Sigmoid colon (tissue), 4 donors: ENCODE measurements around the gene ZNF394.

Source experiments
- CTCF ChIP-seq, 4 experiments: fragments of 450-650 bp in 3 of 4; fragments of 200-600 bp in 1 of 4; IDR thresholded peaks; one replicate each; pipeline ENCODE4 v1.5.1; 2016 to 2019; ENCODE audit warnings: antibody characterized with exemption in 4 of 4, mild to moderate bottlenecking in 3 of 4, moderate library complexity in 2 of 4
- EP300 ChIP-seq, 4 donors: sonication (generic); formaldehyde crosslinking; IDR thresholded peaks; one replicate each; pipeline ENCODE4 v1.6.1; 2017; ENCODE audit warnings: antibody characterized with exemption in 4 of 4
- POLR2A ChIP-seq, 2 donors: fragments of 450-650 bp; IDR thresholded peaks; one replicate each; pipeline ENCODE4 v1.6.1; 2016; ENCODE audit warnings: antibody characterized with exemption in 2 of 2, mild to moderate bottlenecking in 2 of 2, moderate library complexity in 2 of 2
- POLR2AphosphoS5 ChIP-seq, 4 donors: sonication (generic); formaldehyde crosslinking; IDR thresholded peaks; one replicate each; pipeline ENCODE4 v1.6.1; 2017; ENCODE audit warnings: antibody characterized with exemption in 4 of 4

- TF ChIP-seq CTCF (IDR thresholded peaks at IDR 0.05) (no peak), EP300 (IDR thresholded peaks at IDR 0.05) (no peak), POLR2A (IDR thresholded peaks at IDR 0.05) (no peak), POLR2AphosphoS5 (IDR thresholded peaks at IDR 0.05) (no peak)
Observed at GRCh38 chr7:99505324-99505662, 5.2 kb upstream of the ZNF394 start.
